Sigmoid colon (tissue), 4 donors: ENCODE data around the gene CEACAM16.

Experiments used
- EP300 ChIP-seq, 4 donors: sonication (generic); formaldehyde crosslinking; IDR thresholded peaks; one replicate each; pipeline ENCODE4 v1.6.1; 2017; ENCODE audit warnings: antibody characterized with exemption in 4 of 4
- POLR2A ChIP-seq, 2 donors: fragments of 450-650 bp; IDR thresholded peaks; one replicate each; pipeline ENCODE4 v1.6.1; 2016; ENCODE audit warnings: antibody characterized with exemption in 2 of 2, mild to moderate bottlenecking in 2 of 2, moderate library complexity in 2 of 2
- POLR2AphosphoS5 ChIP-seq, 4 donors: sonication (generic); formaldehyde crosslinking; IDR thresholded peaks; one replicate each; pipeline ENCODE4 v1.6.1; 2017; ENCODE audit warnings: antibody characterized with exemption in 4 of 4
- TF ChIP-seq, protein P1 (sequence below), 4 experiments: fragments of 450-650 bp in 3 of 4; fragments of 200-600 bp in 1 of 4; IDR thresholded peaks; one replicate each; pipeline ENCODE4 v1.5.1; 2016 to 2019; ENCODE audit warnings: antibody characterized with exemption in 4 of 4, mild to moderate bottlenecking in 3 of 4, moderate library complexity in 2 of 4

- TF ChIP-seq POLR2A (IDR thresholded peaks at IDR 0.05) (no peak), POLR2AphosphoS5 (IDR thresholded peaks at IDR 0.05) (no peak), EP300 (IDR thresholded peaks at IDR 0.05) (no peak)
- TF ChIP-seq, protein P1, sequence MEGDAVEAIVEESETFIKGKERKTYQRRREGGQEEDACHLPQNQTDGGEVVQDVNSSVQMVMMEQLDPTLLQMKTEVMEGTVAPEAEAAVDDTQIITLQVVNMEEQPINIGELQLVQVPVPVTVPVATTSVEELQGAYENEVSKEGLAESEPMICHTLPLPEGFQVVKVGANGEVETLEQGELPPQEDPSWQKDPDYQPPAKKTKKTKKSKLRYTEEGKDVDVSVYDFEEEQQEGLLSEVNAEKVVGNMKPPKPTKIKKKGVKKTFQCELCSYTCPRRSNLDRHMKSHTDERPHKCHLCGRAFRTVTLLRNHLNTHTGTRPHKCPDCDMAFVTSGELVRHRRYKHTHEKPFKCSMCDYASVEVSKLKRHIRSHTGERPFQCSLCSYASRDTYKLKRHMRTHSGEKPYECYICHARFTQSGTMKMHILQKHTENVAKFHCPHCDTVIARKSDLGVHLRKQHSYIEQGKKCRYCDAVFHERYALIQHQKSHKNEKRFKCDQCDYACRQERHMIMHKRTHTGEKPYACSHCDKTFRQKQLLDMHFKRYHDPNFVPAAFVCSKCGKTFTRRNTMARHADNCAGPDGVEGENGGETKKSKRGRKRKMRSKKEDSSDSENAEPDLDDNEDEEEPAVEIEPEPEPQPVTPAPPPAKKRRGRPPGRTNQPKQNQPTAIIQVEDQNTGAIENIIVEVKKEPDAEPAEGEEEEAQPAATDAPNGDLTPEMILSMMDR (IDR thresholded peaks at IDR 0.05) = no peak
Observed at GRCh38 chr19:44744871-44745332, 46.0 kb downstream of the CEACAM16 start.
